SK-N-MC (cell line): ENCODE measurements around the gene ATP8B1.

Source experiments
- EZH2 ChIP-seq: fragments of 200-600 bp; sonication (generic); IDR thresholded peaks from one replicate; pipeline ENCODE4 v1.6.1; 2017; ENCODE audit warnings: antibody characterized with exemption
- POLR2AphosphoS5 ChIP-seq: IDR thresholded peaks from 2 replicates; pipeline ENCODE4 v1.6.1; 2012; ENCODE audit warnings: mild to moderate bottlenecking, low read depth, low read length, borderline replicate concordance

GRCh38 chr18:57784801-57785114, 18.4 kb downstream of the ATP8B1 start:
- TF ChIP-seq EZH2 (no peak), POLR2AphosphoS5 (no peak)
